Fibroblast of the aortic adventitia (primary cell): ENCODE results near the gene RILP. TPM values are rescaled to one million over a fixed set of nuclear protein-coding genes. Genes with fewer than 3 reads are reported as not detected.
"Not testable (repeated sequence)": the region's sequence is repeated elsewhere in the genome, so short reads cannot be mapped to it uniquely, and the experiment has no call there.

ENCODE experiments used
- DNase-seq: peaks from one replicate; pipeline ENCODE4 v3.0.0-alpha.2; 2010; ENCODE audit warnings: low read depth
- H3K4me3 ChIP-seq: 2 replicates; pipeline ENCODE4 v1.5.1; 2011; ENCODE audit warnings: low read depth, mild to moderate bottlenecking, control low read depth, low read length, moderate library complexity
- CTCF ChIP-seq: IDR thresholded peaks from 2 replicates; pipeline ENCODE4 v1.5.1; 2011; ENCODE audit warnings: mild to moderate bottlenecking, low read length, control low read depth, inconsistent platforms; ENCODE audit not compliant: insufficient read depth
- total RNA-seq: library from RNA; depleted of rRNA; stranded (reverse); fragments of >200 nt; gene quantifications from 2 replicates; pipeline ENCODE4 v1.2.3, GENCODE V29; 2012; ENCODE audit warnings: low replicate concordance

RILP gene
- 9.7 and 10.7 TPM in 2 replicates for total RNA-seq

- DNase-seq, result peak; percentile 49
These were observed at the start of gene RILP for GRCh38 chr17:1649844-1650501. Gene RILP, minus strand, starts transcription at chr17:1649866. Its CDS starts 62 bp downstream, at chr17:1649804.

GRCh38 chr17:1697681-1698080 lies 48.0 kb upstream of the RILP start:
- no peak for TF ChIP-seq CTCF
- no peak overlapping the region for H3K4me3 ChIP-seq
- no peak for DNase-seq

More at GRCh38 chr17:1649844-1650501, at the start of gene RILP:
- H3K4me3 ChIP-seq, result peak within 1 kb of the TSS; percentile 68
- no peak for TF ChIP-seq CTCF

- no peak for DNase-seq
- TF ChIP-seq CTCF, result no peak
These were observed 45.7 kb upstream of the RILP start for GRCh38 chr17:1695365-1695764.

GRCh38 chr17:1693339-1693738 lies 43.7 kb upstream of the RILP start:
- DNase-seq, result no peak
- no peak overlapping the region for H3K4me3 ChIP-seq
- no peak for TF ChIP-seq CTCF

More at GRCh38 chr17:1695365-1695764, 45.7 kb upstream of the RILP start:
- H3K4me3 ChIP-seq, result no peak overlapping the region

- TF ChIP-seq CTCF, result no peak
- no peak for DNase-seq
These were observed 41.0 kb upstream of the RILP start for GRCh38 chr17:1690544-1691221.

GRCh38 chr17:1688405-1688804 lies 38.7 kb upstream of the RILP start:
- DNase-seq, H3K4me3 ChIP-seq: not testable (repeated sequence)

More at GRCh38 chr17:1690544-1691221, 41.0 kb upstream of the RILP start:
- no peak overlapping the region for H3K4me3 ChIP-seq

GRCh38 chr17:1686086-1686485 lies 36.4 kb upstream of the RILP start:
- no peak overlapping the region for H3K4me3 ChIP-seq
- no peak for TF ChIP-seq CTCF
- no peak for DNase-seq
